HepG2 (cell line): Measurements from ENCODE around the gene ZC3H7B. TPM values are rescaled to one million over a fixed set of nuclear protein-coding genes. Genes with fewer than 3 reads are reported as not detected.

Source experiments
- HIVEP1 ChIP-seq: sonication (generic); formaldehyde crosslinking; IDR thresholded peaks from 2 replicates; pipeline ENCODE4 v1.4.0; 2020; ENCODE audit warnings: mild to moderate bottlenecking, missing genetic modification reagents
- KAT8 ChIP-seq: IDR thresholded peaks from 2 replicates; pipeline ENCODE4 v1.6.1; 2016; ENCODE audit warnings: missing genetic modification reagents, missing compliant biosample characterization
- LCORL ChIP-seq, 2 experiments: fragments of 450-650 bp in 1 of 2; sonication (generic) in 1 of 2; formaldehyde crosslinking in 1 of 2; IDR thresholded peaks; 2 replicates each; pipeline versions ENCODE4 v1.5.0 to v1.6.1; 2017 to 2020; ENCODE audit warnings: antibody characterized with exemption in 1 of 2, missing genetic modification reagents in 1 of 2
- PAWR ChIP-seq: sonication (generic); formaldehyde crosslinking; IDR thresholded peaks from 2 replicates; pipeline ENCODE4 v1.4.0; 2020; ENCODE audit warnings: missing genetic modification reagents, mild to moderate bottlenecking, borderline replicate concordance
- SCMH1 ChIP-seq: sonication (generic); formaldehyde crosslinking; IDR thresholded peaks from 2 replicates; pipeline ENCODE4 v1.9.0; 2021; ENCODE audit warnings: missing genetic modification reagents, mild to moderate bottlenecking, borderline replicate concordance
- ZFP36 ChIP-seq: fragments of 150-350 bp; IDR thresholded peaks from 2 replicates; pipeline ENCODE4 v1.6.1; 2018; ENCODE audit warnings: borderline replicate concordance, low read length, low read depth; ENCODE audit not compliant: partially characterized antibody
- ZFP36L1 ChIP-seq: sonication (generic); formaldehyde crosslinking; IDR thresholded peaks from 2 replicates; pipeline ENCODE4 v1.8.0; 2022; ENCODE audit warnings: mild to moderate bottlenecking, missing genetic modification reagents, moderate library complexity
- ZNF224 ChIP-seq: sonication (generic); formaldehyde crosslinking; IDR thresholded peaks from 2 replicates; pipeline ENCODE4 v1.5.0; 2020; ENCODE audit warnings: mild to moderate bottlenecking, missing genetic modification reagents
- ZNF496 ChIP-seq: sonication (generic); formaldehyde crosslinking; IDR thresholded peaks from 2 replicates; pipeline ENCODE4 v1.8.1; 2023; ENCODE audit warnings: mild to moderate bottlenecking, moderate library complexity, missing genetic modification reagents; ENCODE audit not compliant: insufficient replicate concordance
- ZNF850 ChIP-seq: sonication (generic); formaldehyde crosslinking; conservative IDR thresholded peaks from 2 replicates; pipeline ENCODE4 v1.9.0; 2021; ENCODE audit warnings: mild to moderate bottlenecking, missing genetic modification reagents
- polyA plus RNA-seq, 8 experiments: library from polyadenylated mRNA; depleted of rRNA in 3 of 8; stranded (reverse) in 7 of 8; unstranded in 1 of 8; fragments of >200 nt; fragmentation: Illumina TruSeq in 4 of 8; extraction: Trizol in 4 of 8; gene quantifications; 2 replicates each; pipeline versions ENCODE4 v1.2.1 to v1.2.3, GENCODE V29; 2011 to 2016; ENCODE audit warnings: low read depth in 4 of 8, missing spikeins in 1 of 8, mixed read lengths in 1 of 8; ENCODE audit not compliant: insufficient read depth in 1 of 8
- total RNA-seq, 5 experiments: library from RNA; depleted of rRNA; stranded (reverse); fragments of >200 nt; fragmentation: Illumina TruSeq; extraction: Trizol; gene quantifications; 2 replicates each; pipeline ENCODE4 v1.2.3, GENCODE V29; 2016; ENCODE audit warnings: low read depth in 1 of 5
- TF ChIP-seq, protein P1 (sequence below): sonication (generic); formaldehyde crosslinking; IDR thresholded peaks from 2 replicates; pipeline ENCODE4 v1.5.0; 2020; ENCODE audit warnings: mild to moderate bottlenecking, missing genetic modification reagents, borderline replicate concordance
- TF ChIP-seq, protein P2 (sequence below): sonication (generic); formaldehyde crosslinking; IDR thresholded peaks from 2 replicates; pipeline ENCODE4 v1.8.1; 2022; ENCODE audit warnings: low read depth, mild to moderate bottlenecking, missing genetic modification reagents
- TF ChIP-seq, protein P3 (sequence below): sonication (generic); formaldehyde crosslinking; IDR thresholded peaks from 2 replicates; pipeline ENCODE4 v1.5.1; 2020; ENCODE audit warnings: mild to moderate bottlenecking, missing genetic modification reagents, moderate library complexity
- TF ChIP-seq, protein P4 (sequence below): sonication (generic); formaldehyde crosslinking; conservative IDR thresholded peaks from 2 replicates; pipeline ENCODE4 v1.8.1; 2023; ENCODE audit warnings: missing genetic modification reagents
- TF ChIP-seq, protein P5 (sequence below): sonication (generic); formaldehyde crosslinking; IDR thresholded peaks from 2 replicates; pipeline ENCODE4 v1.8.1; 2023; ENCODE audit warnings: missing genetic modification reagents, inconsistent platforms, borderline replicate concordance
- TF ChIP-seq, protein P6 (sequence below): sonication (generic); formaldehyde crosslinking; IDR thresholded peaks from 2 replicates; pipeline ENCODE4 v1.5.0; 2020; ENCODE audit warnings: mild to moderate bottlenecking, missing genetic modification reagents

Gene ZC3H7B
- total and polyA plus RNA-seq, 2 of the 13 experiments (the other 11 are each of a cell fraction or from before 2014, with no cell fraction given): 26.4 to 37.2 TPM

DNA sequence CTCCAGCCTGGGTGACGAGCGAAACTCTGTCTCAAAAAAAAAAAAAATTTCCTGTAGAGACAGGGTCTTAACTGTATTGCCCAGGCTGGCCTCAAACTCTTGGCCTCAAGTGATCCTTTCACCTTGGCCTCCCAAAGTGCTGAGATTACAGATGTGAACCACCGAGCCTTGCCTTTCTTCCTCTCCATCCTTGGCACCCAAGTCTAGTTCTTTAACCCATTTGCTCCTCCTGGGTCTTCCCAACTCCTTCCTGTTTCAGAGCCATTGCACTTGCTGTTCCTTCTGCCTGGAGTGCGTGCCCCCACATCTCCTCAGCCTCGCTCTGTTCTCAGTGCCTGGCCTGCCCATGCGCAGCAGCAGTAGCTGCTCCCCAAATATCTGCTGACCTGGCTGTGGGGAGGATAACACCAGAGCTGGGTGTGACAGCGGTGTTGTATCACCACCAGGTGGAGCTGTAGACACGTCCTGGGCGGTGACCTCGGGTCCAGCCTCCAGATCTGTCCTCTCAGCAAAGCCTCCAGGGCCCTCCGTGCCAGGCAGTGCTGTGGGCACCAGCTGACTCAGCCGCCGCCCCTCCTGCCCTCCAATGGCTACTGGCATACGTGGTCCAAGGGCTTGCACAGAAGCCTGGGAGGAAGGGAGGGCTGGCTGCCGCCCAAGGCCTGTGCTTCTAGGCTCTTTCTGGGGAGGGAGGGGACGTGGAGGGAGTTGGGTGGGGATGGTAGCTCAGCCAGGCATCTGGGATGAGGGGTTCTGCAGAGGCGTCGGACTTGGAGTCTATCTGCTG is 102.4 kb downstream of the ZC3H7B start (continued):
- TF ChIP-seq, protein P1, sequence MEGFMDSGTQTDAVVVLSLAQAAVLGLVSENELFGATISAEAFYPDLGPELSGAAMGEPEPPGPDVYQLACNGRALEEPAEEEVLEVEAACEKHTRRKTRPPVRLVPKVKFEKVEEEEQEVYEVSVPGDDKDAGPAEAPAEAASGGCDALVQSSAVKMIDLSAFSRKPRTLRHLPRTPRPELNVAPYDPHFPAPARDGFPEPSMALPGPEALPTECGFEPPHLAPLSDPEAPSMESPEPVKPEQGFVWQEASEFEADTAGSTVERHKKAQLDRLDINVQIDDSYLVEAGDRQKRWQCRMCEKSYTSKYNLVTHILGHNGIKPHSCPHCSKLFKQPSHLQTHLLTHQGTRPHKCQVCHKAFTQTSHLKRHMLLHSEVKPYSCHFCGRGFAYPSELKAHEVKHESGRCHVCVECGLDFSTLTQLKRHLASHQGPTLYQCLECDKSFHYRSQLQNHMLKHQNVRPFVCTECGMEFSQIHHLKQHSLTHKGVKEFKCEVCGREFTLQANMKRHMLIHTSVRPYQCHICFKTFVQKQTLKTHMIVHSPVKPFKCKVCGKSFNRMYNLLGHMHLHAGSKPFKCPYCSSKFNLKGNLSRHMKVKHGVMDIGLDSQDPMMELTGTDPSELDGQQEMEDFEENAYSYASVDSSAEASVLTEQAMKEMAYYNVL (CRISPR knock-in tag): no peak
- TF ChIP-seq PAWR (CRISPR knock-in tag) (no peak), ZNF224 (CRISPR knock-in tag) (no peak), ZNF850 (CRISPR knock-in tag) (no peak), HIVEP1 (CRISPR knock-in tag) (no peak; the same call in 1 of the 2 replicates), KAT8 (CRISPR knock-in tag) (no peak), LCORL (IDR thresholded peaks at IDR 0.05) (no peak), LCORL (CRISPR knock-in tag; IDR thresholded peaks at IDR 0.05) (peak; percentile 45; the same call in 1 of the 2 replicates), ZNF496 (CRISPR knock-in tag) (no peak), ZFP36L1 (no peak), SCMH1 (CRISPR knock-in tag) (no peak), ZFP36 (no peak)
- TF ChIP-seq, protein P2, sequence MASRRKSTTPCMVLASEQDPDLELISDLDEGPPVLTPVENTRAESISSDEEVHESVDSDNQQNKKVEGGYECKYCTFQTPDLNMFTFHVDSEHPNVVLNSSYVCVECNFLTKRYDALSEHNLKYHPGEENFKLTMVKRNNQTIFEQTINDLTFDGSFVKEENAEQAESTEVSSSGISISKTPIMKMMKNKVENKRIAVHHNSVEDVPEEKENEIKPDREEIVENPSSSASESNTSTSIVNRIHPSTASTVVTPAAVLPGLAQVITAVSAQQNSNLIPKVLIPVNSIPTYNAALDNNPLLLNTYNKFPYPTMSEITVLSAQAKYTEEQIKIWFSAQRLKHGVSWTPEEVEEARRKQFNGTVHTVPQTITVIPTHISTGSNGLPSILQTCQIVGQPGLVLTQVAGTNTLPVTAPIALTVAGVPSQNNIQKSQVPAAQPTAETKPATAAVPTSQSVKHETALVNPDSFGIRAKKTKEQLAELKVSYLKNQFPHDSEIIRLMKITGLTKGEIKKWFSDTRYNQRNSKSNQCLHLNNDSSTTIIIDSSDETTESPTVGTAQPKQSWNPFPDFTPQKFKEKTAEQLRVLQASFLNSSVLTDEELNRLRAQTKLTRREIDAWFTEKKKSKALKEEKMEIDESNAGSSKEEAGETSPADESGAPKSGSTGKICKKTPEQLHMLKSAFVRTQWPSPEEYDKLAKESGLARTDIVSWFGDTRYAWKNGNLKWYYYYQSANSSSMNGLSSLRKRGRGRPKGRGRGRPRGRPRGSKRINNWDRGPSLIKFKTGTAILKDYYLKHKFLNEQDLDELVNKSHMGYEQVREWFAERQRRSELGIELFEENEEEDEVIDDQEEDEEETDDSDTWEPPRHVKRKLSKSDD (CRISPR knock-in tag): no peak; the same call in 1 of the 2 replicates
- TF ChIP-seq, protein P3, sequence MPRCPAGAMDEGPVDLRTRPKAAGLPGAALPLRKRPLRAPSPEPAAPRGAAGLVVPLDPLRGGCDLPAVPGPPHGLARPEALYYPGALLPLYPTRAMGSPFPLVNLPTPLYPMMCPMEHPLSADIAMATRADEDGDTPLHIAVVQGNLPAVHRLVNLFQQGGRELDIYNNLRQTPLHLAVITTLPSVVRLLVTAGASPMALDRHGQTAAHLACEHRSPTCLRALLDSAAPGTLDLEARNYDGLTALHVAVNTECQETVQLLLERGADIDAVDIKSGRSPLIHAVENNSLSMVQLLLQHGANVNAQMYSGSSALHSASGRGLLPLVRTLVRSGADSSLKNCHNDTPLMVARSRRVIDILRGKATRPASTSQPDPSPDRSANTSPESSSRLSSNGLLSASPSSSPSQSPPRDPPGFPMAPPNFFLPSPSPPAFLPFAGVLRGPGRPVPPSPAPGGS: no peak
- TF ChIP-seq, protein P4, sequence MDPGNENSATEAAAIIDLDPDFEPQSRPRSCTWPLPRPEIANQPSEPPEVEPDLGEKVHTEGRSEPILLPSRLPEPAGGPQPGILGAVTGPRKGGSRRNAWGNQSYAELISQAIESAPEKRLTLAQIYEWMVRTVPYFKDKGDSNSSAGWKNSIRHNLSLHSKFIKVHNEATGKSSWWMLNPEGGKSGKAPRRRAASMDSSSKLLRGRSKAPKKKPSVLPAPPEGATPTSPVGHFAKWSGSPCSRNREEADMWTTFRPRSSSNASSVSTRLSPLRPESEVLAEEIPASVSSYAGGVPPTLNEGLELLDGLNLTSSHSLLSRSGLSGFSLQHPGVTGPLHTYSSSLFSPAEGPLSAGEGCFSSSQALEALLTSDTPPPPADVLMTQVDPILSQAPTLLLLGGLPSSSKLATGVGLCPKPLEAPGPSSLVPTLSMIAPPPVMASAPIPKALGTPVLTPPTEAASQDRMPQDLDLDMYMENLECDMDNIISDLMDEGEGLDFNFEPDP (CRISPR knock-in tag): no peak
- TF ChIP-seq, protein P5, sequence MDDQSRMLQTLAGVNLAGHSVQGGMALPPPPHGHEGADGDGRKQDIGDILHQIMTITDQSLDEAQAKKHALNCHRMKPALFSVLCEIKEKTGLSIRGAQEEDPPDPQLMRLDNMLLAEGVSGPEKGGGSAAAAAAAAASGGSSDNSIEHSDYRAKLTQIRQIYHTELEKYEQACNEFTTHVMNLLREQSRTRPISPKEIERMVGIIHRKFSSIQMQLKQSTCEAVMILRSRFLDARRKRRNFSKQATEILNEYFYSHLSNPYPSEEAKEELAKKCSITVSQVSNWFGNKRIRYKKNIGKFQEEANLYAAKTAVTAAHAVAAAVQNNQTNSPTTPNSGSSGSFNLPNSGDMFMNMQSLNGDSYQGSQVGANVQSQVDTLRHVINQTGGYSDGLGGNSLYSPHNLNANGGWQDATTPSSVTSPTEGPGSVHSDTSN: no peak
- TF ChIP-seq, protein P6, sequence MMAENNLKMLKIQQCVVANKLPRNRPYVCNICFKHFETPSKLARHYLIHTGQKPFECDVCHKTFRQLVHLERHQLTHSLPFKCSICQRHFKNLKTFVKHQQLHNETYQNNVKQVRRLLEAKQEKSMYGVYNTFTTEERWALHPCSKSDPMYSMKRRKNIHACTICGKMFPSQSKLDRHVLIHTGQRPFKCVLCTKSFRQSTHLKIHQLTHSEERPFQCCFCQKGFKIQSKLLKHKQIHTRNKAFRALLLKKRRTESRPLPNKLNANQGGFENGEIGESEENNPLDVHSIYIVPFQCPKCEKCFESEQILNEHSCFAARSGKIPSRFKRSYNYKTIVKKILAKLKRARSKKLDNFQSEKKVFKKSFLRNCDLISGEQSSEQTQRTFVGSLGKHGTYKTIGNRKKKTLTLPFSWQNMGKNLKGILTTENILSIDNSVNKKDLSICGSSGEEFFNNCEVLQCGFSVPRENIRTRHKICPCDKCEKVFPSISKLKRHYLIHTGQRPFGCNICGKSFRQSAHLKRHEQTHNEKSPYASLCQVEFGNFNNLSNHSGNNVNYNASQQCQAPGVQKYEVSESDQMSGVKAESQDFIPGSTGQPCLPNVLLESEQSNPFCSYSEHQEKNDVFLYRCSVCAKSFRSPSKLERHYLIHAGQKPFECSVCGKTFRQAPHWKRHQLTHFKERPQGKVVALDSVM: peak; percentile 100
